Activated CD8-positive, alpha-beta memory T cell treated with anti-CD3 and anti-CD28 coated beads, Interleukin-2, amount 10 ng/mL, durations not matched to agents 7 days and 5 days (primary cell): ENCODE results near the gene FBXO45. TPM values are rescaled to one million over a fixed set of nuclear protein-coding genes. Genes with fewer than 3 reads are reported as not detected.
"Not testable (repeated sequence)": the region's sequence is repeated elsewhere in the genome, so short reads cannot be mapped to it uniquely, and the experiment has no call there.

ENCODE experiments used
- ATAC-seq: fragments of 150-1000 bp; cut with Tn5 transposase; one replicate; pipeline ENCODE4 v1.10.0; 2021; ENCODE audit warnings: moderate library complexity
- CTCF ChIA-PET: fragments of 350-600 bp; sonication (Branson Sonifier 250); formaldehyde crosslinking; loops from one replicate; lab custom pipeline; 2021; ENCODE audit warnings: antibody characterized with exemption; lab: Charles Lee
- DNase-seq: peaks from one replicate; pipeline ENCODE4 v3.0.0-alpha.2; 2020
- H3K27ac Mint-ChIP-seq: one replicate; pipeline ENCODE4 v1.8.0; 2021; ENCODE audit warnings: mild to moderate bottlenecking, mixed read lengths
- H3K27me3 Mint-ChIP-seq: one replicate; pipeline ENCODE4 v1.8.0; 2021; ENCODE audit warnings: mixed read lengths
- H3K36me3 Mint-ChIP-seq: one replicate; pipeline ENCODE4 v1.8.0; 2021; ENCODE audit warnings: mild to moderate bottlenecking, mixed read lengths
- H3K4me1 Mint-ChIP-seq: one replicate; pipeline ENCODE4 v1.8.0; 2021; ENCODE audit warnings: mixed read lengths
- H3K4me3 Mint-ChIP-seq: one replicate; pipeline ENCODE4 v1.8.0; 2021; ENCODE audit warnings: mild to moderate bottlenecking, moderate library complexity, mixed read lengths
- H3K9me3 Mint-ChIP-seq: one replicate; pipeline ENCODE4 v1.8.0; 2022; ENCODE audit warnings: low read depth, mixed read lengths
- total RNA-seq, 2 experiments: library from RNA; stranded (reverse); gene quantifications; one replicate each; pipeline ENCODE4 v1.2.3, GENCODE V29; 2021

FBXO45 gene
- total RNA-seq, 2 experiments from 2014 or later, result 14.9 to 20.3 TPM

GRCh38 chr3:196604548-196604947, 36.1 kb downstream of the FBXO45 start:
- CTCF ChIA-PET, result interaction anchor here (1.0 to 11.2 kb wide), 5 partner anchors 8 to 365 kb away, joined by 3 to 219 read pairs (median 7); no protein-coding TSS in a partner anchor
- H3K4me3 Mint-ChIP-seq, result peak overlapping the region; percentile 1

GRCh38 chr3:196608693-196609092, 40.2 kb downstream of the FBXO45 start:
- no peak for DNase-seq
- CTCF ChIA-PET, result interaction anchor here (0.6 to 11.2 kb wide), 24 partner anchors 9 to 533 kb away, joined by 3 to 219 read pairs (median 6); partner anchors contain the start of genes CEP19, FBXO45, NRROS and PIGX
- Mint-ChIP-seq H3K27me3 (no peaks in the 10 kb centered on the region), H3K4me3 (no peak overlapping the region), H3K9me3 (no peaks in the 10 kb centered on the region), H3K27ac (no peak overlapping the region), H3K4me1 (peaks cover 43% of the 10 kb centered on the region), H3K36me3 (peaks cover 1% of the 10 kb centered on the region)
- no peak for ATAC-seq

More at GRCh38 chr3:196604548-196604947, 36.1 kb downstream of the FBXO45 start:
- ATAC-seq (peak; percentile 43), DNase-seq (peak; percentile 76)
- Mint-ChIP-seq H3K4me1 (peaks cover 15% of the 10 kb centered on the region), H3K36me3 (peaks cover 1% of the 10 kb centered on the region), H3K27me3 (peaks cover 3% of the 10 kb centered on the region), H3K27ac (no peak overlapping the region), H3K9me3 (no peaks in the 10 kb centered on the region)

- CTCF ChIA-PET, result interaction anchor here (0.5 to 11.2 kb wide), 34 partner anchors 8 to 361 kb away, joined by 3 to 219 read pairs (median 4); partner anchors contain the start of genes CEP19, FBXO45, NCBP2 and NRROS
- Mint-ChIP-seq H3K36me3 (peaks cover 1% of the 10 kb centered on the region), H3K4me1 (peaks cover 45% of the 10 kb centered on the region), H3K27me3 (no peaks in the 10 kb centered on the region), H3K27ac (peak overlapping the region; percentile 87), H3K4me3 (peak overlapping the region; percentile 51), H3K9me3 (no peaks in the 10 kb centered on the region)
- ATAC-seq, result peak; percentile 93
- DNase-seq, result peak; percentile 97
Measured at GRCh38 chr3:196609343-196609775, 40.9 kb downstream of the FBXO45 start.

GRCh38 chr3:196609805-196610515, 41.5 kb downstream of the FBXO45 start:
- H3K4me3 Mint-ChIP-seq, result peak overlapping the region; percentile 51
- peaks cover 1% of the 10 kb centered on the region for H3K36me3 Mint-ChIP-seq
- peak; percentile 68 for DNase-seq
- peak overlapping the region; percentile 87 for H3K27ac Mint-ChIP-seq
- H3K9me3 Mint-ChIP-seq, result no peaks in the 10 kb centered on the region
- H3K27me3 Mint-ChIP-seq, result no peaks in the 10 kb centered on the region
- peaks cover 41% of the 10 kb centered on the region for H3K4me1 Mint-ChIP-seq
- ATAC-seq, result peak; percentile 56
- CTCF ChIA-PET, result interaction anchor here (0.5 to 11.2 kb wide), 35 partner anchors 8 to 360 kb away, joined by 3 to 219 read pairs (median 4); partner anchors contain the start of genes CEP19, FBXO45, NCBP2 and NRROS

GRCh38 chr3:196611761-196612483, 43.5 kb downstream of the FBXO45 start:
- H3K9me3 Mint-ChIP-seq, result no peaks in the 10 kb centered on the region
- peaks cover 1% of the 10 kb centered on the region for H3K36me3 Mint-ChIP-seq
- no peaks in the 10 kb centered on the region for H3K27me3 Mint-ChIP-seq
- H3K27ac Mint-ChIP-seq, result peak overlapping the region; percentile 83
- H3K4me1 Mint-ChIP-seq, result peaks cover 39% of the 10 kb centered on the region
- DNase-seq (no peak), ATAC-seq (peak; percentile 13)
- CTCF ChIA-PET, result interaction anchor here (1.1 to 11.2 kb wide), 6 partner anchors 10 to 90 kb away, joined by 3 to 219 read pairs (median 46); partner anchors contain the start of gene NRROS
- no peak overlapping the region for H3K4me3 Mint-ChIP-seq

GRCh38 chr3:196615234-196615633, 46.8 kb downstream of the FBXO45 start:
- not testable (repeated sequence) for H3K9me3 Mint-ChIP-seq, H3K27ac Mint-ChIP-seq, ATAC-seq, DNase-seq, H3K4me3 Mint-ChIP-seq, H3K36me3 Mint-ChIP-seq, H3K27me3 Mint-ChIP-seq
- CTCF ChIA-PET, result interaction anchor here (1.2 to 8.2 kb wide), 2 partner anchors 17 to 70 kb away, joined by 4 to 113 read pairs; no protein-coding TSS in a partner anchor
- peaks cover 38% of the 10 kb centered on the region for H3K4me1 Mint-ChIP-seq

- Mint-ChIP-seq H3K4me3 (no peak overlapping the region), H3K27ac (no peak overlapping the region), H3K36me3 (peaks cover 5% of the 10 kb centered on the region), H3K4me1 (peaks cover 35% of the 10 kb centered on the region), H3K9me3 (no peaks in the 10 kb centered on the region), H3K27me3 (peaks cover 3% of the 10 kb centered on the region)
- DNase-seq (no peak), ATAC-seq (no peak)
- CTCF ChIA-PET, result interaction anchor here (1.2 to 1.7 kb wide), 2 partner anchors 8 to 67 kb away, joined by 4 to 9 read pairs; no protein-coding TSS in a partner anchor
Measured at GRCh38 chr3:196617256-196617655, 48.8 kb downstream of the FBXO45 start.

GRCh38 chr3:196619223-196619622, 50.8 kb downstream of the FBXO45 start:
- Mint-ChIP-seq H3K9me3 (no peaks in the 10 kb centered on the region), H3K36me3 (peaks cover 6% of the 10 kb centered on the region), H3K27ac (no peak overlapping the region), H3K4me1 (peaks cover 31% of the 10 kb centered on the region), H3K27me3 (peaks cover 3% of the 10 kb centered on the region), H3K4me3 (no peak overlapping the region)
- CTCF ChIA-PET, result no interaction called here
- DNase-seq (no peak), ATAC-seq (no peak)

GRCh38 chr3:196619627-196620026, 51.2 kb downstream of the FBXO45 start:
- not testable (repeated sequence) for H3K9me3 Mint-ChIP-seq, H3K36me3 Mint-ChIP-seq, ATAC-seq, H3K27me3 Mint-ChIP-seq, DNase-seq
- CTCF ChIA-PET, result interaction anchor here (1.2 kb wide), 1 partner anchor 13 kb away, joined by 6 read pairs; no protein-coding TSS in a partner anchor
- Mint-ChIP-seq H3K27ac (peak overlapping the region; percentile 84), H3K4me3 (peak overlapping the region; percentile 44), H3K4me1 (peaks cover 34% of the 10 kb centered on the region)

GRCh38 chr3:196620161-196620604, 51.7 kb downstream of the FBXO45 start:
- H3K9me3 Mint-ChIP-seq, result no peaks in the 10 kb centered on the region
- DNase-seq (peak; percentile 75), ATAC-seq (peak; percentile 41)
- peaks cover 4% of the 10 kb centered on the region for H3K27me3 Mint-ChIP-seq
- H3K27ac Mint-ChIP-seq, result peak overlapping the region; percentile 84
- H3K4me3 Mint-ChIP-seq, result peak overlapping the region; percentile 44
- H3K36me3 Mint-ChIP-seq, result peaks cover 6% of the 10 kb centered on the region
- CTCF ChIA-PET, result interaction anchor here (0.6 to 1.2 kb wide), 2 partner anchors 12 to 279 kb away, joined by 3 to 6 read pairs; no protein-coding TSS in a partner anchor
- peaks cover 40% of the 10 kb centered on the region for H3K4me1 Mint-ChIP-seq

- CTCF ChIA-PET, result interaction anchor here (0.6 to 2.6 kb wide), 4 partner anchors 9 to 279 kb away, joined by 3 to 16 read pairs (median 8); no protein-coding TSS in a partner anchor
- H3K9me3 Mint-ChIP-seq, result no peaks in the 10 kb centered on the region
- H3K4me3 Mint-ChIP-seq, result peak overlapping the region; percentile 44
- peaks cover 43% of the 10 kb centered on the region for H3K4me1 Mint-ChIP-seq
- H3K27me3 Mint-ChIP-seq, result peaks cover 7% of the 10 kb centered on the region
- H3K27ac Mint-ChIP-seq, result no peak overlapping the region
- ATAC-seq (no peak), DNase-seq (no peak)
- peaks cover 6% of the 10 kb centered on the region for H3K36me3 Mint-ChIP-seq
Measured at GRCh38 chr3:196620684-196621083, 52.2 kb downstream of the FBXO45 start.

- no peaks in the 10 kb centered on the region for H3K9me3 Mint-ChIP-seq
- DNase-seq (no peak), ATAC-seq (no peak)
- peaks cover 7% of the 10 kb centered on the region for H3K27me3 Mint-ChIP-seq
- CTCF ChIA-PET, result interaction anchor here (2.4 to 2.6 kb wide), 2 partner anchors 9 to 12 kb away, joined by 11 to 16 read pairs; no protein-coding TSS in a partner anchor
- no peak overlapping the region for H3K27ac Mint-ChIP-seq
- peaks cover 45% of the 10 kb centered on the region for H3K4me1 Mint-ChIP-seq
- no peak overlapping the region for H3K4me3 Mint-ChIP-seq
- H3K36me3 Mint-ChIP-seq, result peaks cover 7% of the 10 kb centered on the region
Measured at GRCh38 chr3:196621611-196622010, 53.2 kb downstream of the FBXO45 start.
